Tibial nerve (tissue), 4 donors: ENCODE results near the gene LIN54. TPM values are rescaled to one million over a fixed set of nuclear protein-coding genes. Genes with fewer than 3 reads are reported as not detected.

ENCODE experiments used
- DNase-seq, 2 donors: peaks; one replicate each; pipeline ENCODE4 v3.0.0-alpha.2; 2019; ENCODE audit warnings: low spot score in 2 of 2
- H3K27ac ChIP-seq, 4 donors: fragments of 200-600 bp; sonication (generic) in 3 of 4; one replicate each; pipeline ENCODE4 v1.5.1; 2017 to 2019; ENCODE audit warnings: mild to moderate bottlenecking in 1 of 4
- H3K27me3 ChIP-seq, 2 donors: fragments of 200-600 bp; sonication (generic) in 1 of 2; one replicate each; pipeline versions ENCODE4 v1.5.1 to v1.6.0; 2017 to 2019
- H3K36me3 ChIP-seq, 3 donors: fragments of 200-600 bp; sonication (generic); one replicate each; pipeline ENCODE4 v1.5.1; 2018 to 2019
- H3K4me1 ChIP-seq, 4 donors: fragments of 200-600 bp; sonication (generic) in 3 of 4; one replicate each; pipeline ENCODE4 v1.5.1; 2017 to 2019
- H3K4me3 ChIP-seq, 4 donors: fragments of 200-600 bp; sonication (generic) in 3 of 4; one replicate each; pipeline ENCODE4 v1.5.1; 2017 to 2019; ENCODE audit warnings: mild to moderate bottlenecking in 1 of 4, moderate library complexity in 1 of 4
- H3K9me3 ChIP-seq, 4 donors: fragments of 200-600 bp; sonication (generic) in 3 of 4; one replicate each; pipeline ENCODE4 v1.5.1; 2017 to 2019
- CTCF ChIP-seq, 5 experiments: fragments of 200-600 bp in 3 of 5; fragments of 450-650 bp in 2 of 5; sonication (generic) in 3 of 5; IDR thresholded peaks; one replicate each; pipeline ENCODE4 v1.5.1; 2016 to 2019; ENCODE audit warnings: antibody characterized with exemption in 5 of 5, mild to moderate bottlenecking in 3 of 5, moderate library complexity in 2 of 5
- EP300 ChIP-seq, 2 donors: sonication (generic); formaldehyde crosslinking; IDR thresholded peaks; one replicate each; pipeline ENCODE4 v1.6.1; 2017; ENCODE audit warnings: antibody characterized with exemption in 2 of 2, mild to moderate bottlenecking in 1 of 2
- POLR2A ChIP-seq, 2 donors: fragments of 450-650 bp; IDR thresholded peaks; one replicate each; pipeline ENCODE4 v1.6.1; 2017; ENCODE audit warnings: antibody characterized with exemption in 2 of 2, mild to moderate bottlenecking in 2 of 2, moderate library complexity in 2 of 2
- WGBS, 2 donors: methylation state at CpG; one replicate each; pipeline ENCODE4 v1.1.5; 2018; 5-methylcytosine and 5-hydroxymethylcytosine counted together
- total RNA-seq, 4 donors: library from RNA; depleted of rRNA; stranded (reverse); fragments of >200 nt; gene quantifications; one replicate each; pipeline ENCODE4 v1.1.0, GENCODE V29; 2016

The LIN54 gene
- total RNA-seq, 4 donors from 2014 or later, result 9.4 to 15.1 (median 11.9) TPM

DNA sequence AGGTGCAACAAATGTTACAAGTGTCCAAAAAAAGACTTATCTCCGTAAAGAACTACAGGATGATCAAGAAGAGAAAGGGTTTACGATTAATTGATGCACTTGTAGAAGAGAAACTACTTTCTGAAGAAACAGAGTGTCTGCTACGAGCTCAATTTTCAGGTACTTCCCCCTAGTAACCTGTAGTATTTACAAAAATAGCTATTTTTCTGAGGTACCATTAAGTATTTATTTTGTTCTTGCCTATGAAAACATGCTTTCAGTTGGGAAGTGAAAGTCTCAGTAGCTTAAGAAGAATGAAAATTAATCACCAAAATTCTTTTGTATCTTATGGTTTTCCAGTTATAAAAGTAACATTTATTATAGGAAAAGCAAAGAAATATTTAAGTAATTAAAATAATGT, 104.2 kb downstream of the LIN54 start:
- H3K36me3 ChIP-seq, result peaks cover 0 to 39% (median 0%) of the 10 kb centered on the region in 3 donors
- WGBS, 2 donors, result 94 to 95% methylated on average over 3 of the region's 3 CpGs
- peaks cover 0 to 9% (median 0%) of the 10 kb centered on the region in 4 donors for H3K4me1 ChIP-seq
- no peaks in the 10 kb centered on the region for H3K27me3 ChIP-seq
- H3K4me3 ChIP-seq, result no peak overlapping the region
- no peak overlapping the region for H3K27ac ChIP-seq
- TF ChIP-seq CTCF (IDR thresholded peaks at IDR 0.05) (no peak), POLR2A (IDR thresholded peaks at IDR 0.05) (no peak), EP300 (IDR thresholded peaks at IDR 0.05) (no peak)
- no peak for DNase-seq
- no peaks in the 10 kb centered on the region for H3K9me3 ChIP-seq

DNA sequence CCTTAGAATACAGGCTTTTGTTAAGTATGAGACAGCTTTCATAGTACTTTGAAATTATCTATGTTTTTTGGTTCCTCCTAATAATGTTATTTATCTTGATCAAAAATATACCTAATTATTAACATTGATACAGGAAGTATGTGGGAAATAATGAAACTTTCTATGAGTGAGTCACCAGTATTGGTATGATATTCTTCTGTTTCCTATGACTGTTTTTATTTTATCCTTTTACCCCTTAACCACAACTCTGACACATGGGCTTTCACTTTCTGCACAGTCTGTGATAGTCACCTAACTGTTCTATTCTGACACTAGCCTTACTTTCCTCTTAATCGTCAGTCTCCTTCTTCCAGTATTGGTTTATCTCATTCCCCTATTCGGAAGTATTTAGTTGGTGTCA, 105.4 kb downstream of the LIN54 start:
- DNase-seq, result no peak
- Histone ChIP-seq H3K36me3 (peaks cover 0 to 29% (median 0%) of the 10 kb centered on the region in 3 donors), H3K27me3 (no peaks in the 10 kb centered on the region), H3K9me3 (no peaks in the 10 kb centered on the region), H3K27ac (no peak overlapping the region), H3K4me1 (peaks cover 0 to 9% (median 0%) of the 10 kb centered on the region in 4 donors), H3K4me3 (no peak overlapping the region)
- 84 to 87% methylated on average over 2 of the region's 2 CpGs for WGBS, 2 donors
- TF ChIP-seq EP300 (IDR thresholded peaks at IDR 0.05), result no peak
- no peak for TF ChIP-seq CTCF (IDR thresholded peaks at IDR 0.05)
- no peak for TF ChIP-seq POLR2A (IDR thresholded peaks at IDR 0.05)

DNA sequence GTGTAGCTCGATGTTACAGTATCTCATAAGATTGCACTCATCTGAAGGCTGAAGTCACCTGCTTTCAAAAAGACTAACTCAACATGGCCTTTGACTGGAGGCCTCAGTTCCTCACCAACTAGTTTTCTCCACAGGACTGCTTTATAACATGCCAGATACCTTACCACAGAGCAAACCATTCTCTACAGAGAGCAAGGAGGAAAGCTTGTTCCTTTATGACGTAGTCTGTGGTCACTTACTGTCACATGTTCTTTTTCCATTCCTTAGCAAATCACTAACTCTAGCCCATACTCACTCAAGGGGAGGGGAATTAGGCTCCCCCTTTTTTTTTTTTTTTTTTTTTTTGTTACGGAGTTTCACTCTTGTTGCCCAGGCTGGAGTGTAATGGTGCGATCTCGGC, 106.9 kb downstream of the LIN54 start:
- 91 to 95% methylated on average over 5 of the region's 5 CpGs for WGBS, 2 donors
- H3K4me3 ChIP-seq, result no peak overlapping the region
- no peak for DNase-seq
- H3K36me3 ChIP-seq, result peaks cover 0 to 25% (median 0%) of the 10 kb centered on the region in 3 donors
- H3K4me1 ChIP-seq, result peaks cover 0 to 19% (median 2%) of the 10 kb centered on the region in 4 donors
- no peak for TF ChIP-seq POLR2A (IDR thresholded peaks at IDR 0.05)
- TF ChIP-seq EP300 (IDR thresholded peaks at IDR 0.05), result no peak
- H3K27me3 ChIP-seq, result no peaks in the 10 kb centered on the region
- H3K9me3 ChIP-seq, result no peaks in the 10 kb centered on the region
- H3K27ac ChIP-seq, result no peak overlapping the region

DNA sequence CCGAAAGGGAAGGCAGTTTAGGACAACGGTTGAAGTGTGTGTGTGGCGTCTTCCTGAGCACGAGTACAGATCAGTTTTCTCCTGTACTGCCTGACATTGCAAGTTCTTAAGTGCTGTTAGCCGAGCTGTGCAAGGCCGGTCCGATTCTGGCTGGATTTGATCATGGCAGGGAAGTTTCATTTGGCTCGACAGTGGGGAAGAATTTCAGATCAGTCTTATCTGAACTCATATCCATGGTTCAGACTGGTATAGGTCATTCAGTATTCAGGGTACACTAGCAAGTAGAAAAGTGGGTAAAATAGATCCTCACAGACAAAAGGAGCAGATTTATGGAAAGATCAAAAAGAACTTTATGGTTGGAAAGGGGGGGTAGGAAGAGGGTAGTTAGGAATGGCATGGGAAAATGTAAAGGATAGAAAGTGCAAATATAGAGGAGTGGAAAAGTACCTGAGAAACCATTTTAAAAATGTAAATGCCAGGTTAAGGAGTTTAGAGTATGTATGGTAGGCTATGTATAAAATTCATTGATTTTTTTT, 109.4 kb downstream of the LIN54 start:
- H3K4me3 ChIP-seq, result peak overlapping the region; percentile 69 to 85 (median 78)
- 0 to 1% methylated on average over 8 of the region's 8 CpGs for WGBS, 2 donors
- H3K9me3 ChIP-seq, result no peaks in the 10 kb centered on the region
- no peak for DNase-seq
- H3K36me3 ChIP-seq, result peaks cover 0 to 16% (median 0%) of the 10 kb centered on the region in 3 donors
- H3K4me1 ChIP-seq, result peaks cover 4 to 44% (median 17%) of the 10 kb centered on the region in 4 donors
- peak overlapping the region; percentile 97 to 100 (median 99) for H3K27ac ChIP-seq
- no peaks in the 10 kb centered on the region for H3K27me3 ChIP-seq
- TF ChIP-seq CTCF (IDR thresholded peaks at IDR 0.05), result no peak

DNA sequence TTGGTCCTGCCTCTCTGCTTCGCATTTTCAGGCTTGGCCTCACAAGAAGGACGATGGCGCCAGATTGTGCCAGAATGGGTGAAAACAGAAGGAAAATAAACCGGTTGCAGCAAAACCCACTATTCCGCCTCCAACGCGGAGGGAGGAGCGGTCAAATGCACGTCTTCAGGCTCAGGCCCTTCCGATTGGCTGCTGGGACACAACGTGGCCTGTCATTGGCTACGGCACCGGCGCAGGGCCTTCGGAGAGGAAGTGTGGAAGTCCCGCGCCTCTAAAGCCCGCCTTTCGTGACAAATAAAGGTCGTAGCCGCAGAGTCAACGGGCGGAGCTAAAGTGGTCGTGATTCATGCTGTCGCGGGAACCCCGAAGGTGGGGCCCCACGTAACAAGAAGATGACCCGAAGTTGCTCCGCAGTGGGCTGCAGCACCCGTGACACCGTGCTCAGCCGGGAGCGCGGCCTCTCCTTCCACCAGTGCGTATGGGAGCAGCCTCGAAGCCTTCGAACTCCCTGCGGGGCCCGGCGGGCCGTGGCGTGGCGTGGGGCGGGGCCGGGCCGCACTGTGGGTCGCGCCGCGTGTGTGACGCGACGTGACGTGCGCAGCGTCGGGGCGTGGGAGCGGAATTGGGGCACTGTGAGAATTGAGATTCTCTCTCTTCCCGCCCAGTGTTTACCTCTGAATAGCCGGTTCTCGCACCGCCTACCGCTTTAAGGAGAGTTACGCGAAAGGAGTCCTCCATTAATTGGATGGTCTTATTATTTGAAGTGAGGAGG, 110.0 kb downstream of the LIN54 start, which contains the start of gene THAP9:
Gene THAP9, plus strand, starts transcription at position 325 of the 772 bp plus-strand sequence. Its CDS starts 68 bp downstream, at position 393.
- TF ChIP-seq CTCF (IDR thresholded peaks at IDR 0.05) (peak in 1 of 5 experiments; percentile 25), POLR2A (IDR thresholded peaks at IDR 0.05) (peak; percentile 72 to 85), EP300 (IDR thresholded peaks at IDR 0.05) (peak; percentile 73 to 95)
- Histone ChIP-seq H3K4me3 (peak within 1 kb of the TSS; percentile 69 to 85 (median 78)), H3K4me1 (peaks cover 4 to 45% (median 17%) of the 10 kb centered on the region in 4 donors), H3K27me3 (no peaks in the 10 kb centered on the region), H3K9me3 (no peaks in the 10 kb centered on the region), H3K27ac (peak within 1 kb of the TSS; percentile 97 to 100 (median 99)), H3K36me3 (peaks cover 0 to 14% (median 0%) of the 10 kb centered on the region in 3 donors)
- WGBS, 2 donors, result 0 to 1% methylated on average over 59 to 67 of the region's 67 CpGs
- peak; percentile 96 to 97 for DNase-seq
